GM18870 (cell line): ENCODE results near the gene CCDC30.

Experiments
- ATAC-seq: cut with Tn5 transposase; IDR thresholded peaks from one replicate; pipeline ENCODE4 v1.9.1; 2021; ENCODE audit warnings: moderate library complexity; ENCODE audit not compliant: unreplicated experiment

Gene CCDC30

DNA sequence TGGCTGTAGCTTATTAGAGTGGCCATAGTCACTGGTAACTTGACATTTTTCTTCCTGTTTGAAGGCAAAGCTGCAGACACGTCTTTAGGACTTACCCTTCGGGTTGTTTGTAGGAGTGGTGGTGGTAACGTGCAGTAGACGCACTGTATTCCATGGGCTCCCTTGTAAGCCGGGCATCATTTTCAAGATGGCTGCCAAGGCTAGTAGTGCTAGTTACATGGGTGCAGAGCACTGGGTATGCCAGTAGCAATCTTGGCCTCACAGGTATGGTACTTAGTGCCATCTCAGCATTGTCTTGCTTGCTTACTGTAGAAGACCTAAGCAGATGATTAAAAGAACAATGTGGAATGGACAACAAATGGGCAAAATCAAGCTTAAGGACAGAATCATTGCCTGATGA lies 221.1 kb downstream of the CCDC30 start:
- no peak for ATAC-seq

DNA sequence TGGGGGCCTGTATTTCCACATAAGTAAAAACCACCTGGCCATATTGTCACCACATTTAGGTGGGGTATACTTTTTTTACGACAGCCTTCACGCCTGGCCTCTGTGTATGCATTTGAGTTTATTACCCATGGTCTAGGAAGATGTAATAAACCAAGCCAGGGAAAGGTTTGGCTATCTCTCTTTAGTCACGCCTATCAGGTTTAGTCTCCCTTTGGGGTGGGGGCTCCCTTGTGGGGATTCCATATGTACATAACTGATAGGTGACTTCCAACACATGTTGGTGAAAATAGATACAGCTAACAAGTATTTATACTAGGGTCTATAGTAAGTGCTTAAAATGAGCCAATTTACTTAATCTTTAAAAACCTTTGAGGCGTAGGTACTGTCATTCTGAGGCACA lies 223.3 kb downstream of the CCDC30 start:
- ATAC-seq: no peak

DNA sequence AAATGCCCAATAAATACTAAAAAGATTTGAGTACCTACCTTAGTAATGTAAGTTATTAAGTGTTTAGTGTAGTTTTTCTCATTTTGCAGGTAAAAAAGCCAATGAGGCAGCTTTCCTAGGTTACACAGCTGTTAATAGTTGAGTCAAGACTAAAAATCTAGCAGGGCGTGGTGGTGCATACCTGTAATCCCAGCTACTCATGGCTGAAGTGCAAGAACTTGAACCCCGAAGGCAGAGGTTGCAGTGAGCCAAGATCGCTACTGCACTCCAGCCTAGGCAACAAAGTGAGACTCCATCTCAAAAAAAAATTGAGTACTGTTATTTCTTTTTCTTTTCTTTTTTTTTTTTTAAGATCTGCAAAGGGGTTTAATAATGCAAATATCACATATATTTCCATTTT lies 226.8 kb downstream of the CCDC30 start:
- ATAC-seq: no peak

DNA sequence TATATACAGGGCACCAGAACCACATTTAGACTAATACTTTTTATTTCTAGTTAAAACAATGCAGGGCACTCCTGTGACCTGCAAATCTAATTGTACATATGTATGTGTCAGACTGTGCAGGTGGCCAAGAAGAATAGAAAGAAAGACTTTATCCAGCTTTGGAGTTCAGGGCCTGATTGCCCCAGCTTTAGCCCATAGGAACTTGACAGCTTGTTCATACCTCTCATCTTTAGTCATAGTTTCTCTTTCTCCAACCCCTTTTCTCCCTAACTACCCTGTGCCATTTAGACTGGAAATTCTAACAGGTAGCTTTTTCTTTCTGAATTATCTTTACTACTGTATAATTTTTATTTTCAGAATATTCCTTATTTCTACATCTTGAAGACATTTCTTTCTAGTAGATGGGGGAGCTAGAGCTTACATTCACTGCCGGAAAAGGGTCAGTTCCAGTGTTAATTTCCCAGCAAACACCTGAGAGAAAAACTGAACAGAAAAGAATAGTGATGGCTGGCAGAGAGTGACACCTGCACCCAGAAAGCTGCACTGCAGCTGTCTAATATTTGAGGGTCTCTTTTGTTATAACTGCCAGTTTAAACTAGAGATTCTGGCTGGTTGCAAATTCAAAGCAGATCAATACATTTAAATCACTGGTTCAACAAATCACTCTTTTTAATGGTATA lies 227.5 kb downstream of the CCDC30 start:
- ATAC-seq: no peak

DNA sequence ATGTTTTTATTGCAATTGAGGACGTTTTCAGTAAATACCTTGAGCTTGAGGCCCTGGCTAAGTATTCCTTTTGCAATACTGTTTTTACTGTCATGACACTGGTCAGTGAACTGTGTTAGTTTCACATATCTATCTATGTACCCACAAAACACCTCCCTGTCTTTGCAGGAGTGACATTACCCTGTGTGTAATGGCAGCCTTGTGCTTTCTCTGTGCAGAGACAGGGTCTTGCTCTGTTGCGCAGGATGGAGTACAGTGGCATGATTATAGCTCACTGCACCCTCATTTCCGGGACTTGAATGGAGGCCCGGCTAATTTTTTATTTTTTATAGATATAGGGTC lies 228.0 kb downstream of the CCDC30 start:
- ATAC-seq: no peak

DNA sequence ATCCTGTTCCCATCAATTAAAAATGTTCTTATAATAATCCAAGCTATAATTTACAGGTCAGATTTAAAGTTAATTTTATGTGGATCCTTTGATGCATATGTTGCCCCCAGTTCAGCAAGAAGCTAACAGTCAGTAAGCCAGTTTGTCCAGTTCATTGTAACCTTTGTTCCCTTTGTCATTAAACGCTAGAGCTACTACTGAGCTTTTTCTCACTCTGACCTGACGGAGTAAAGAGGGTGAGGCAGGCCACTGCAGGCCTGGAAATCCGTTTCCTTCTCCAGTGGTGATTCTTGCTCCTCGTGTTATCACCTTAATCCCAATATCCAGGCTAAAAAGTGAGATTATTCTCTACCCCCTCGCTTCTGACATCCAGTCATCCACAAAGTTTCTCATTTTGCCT lies 229.4 kb downstream of the CCDC30 start:
- no peak for ATAC-seq

DNA sequence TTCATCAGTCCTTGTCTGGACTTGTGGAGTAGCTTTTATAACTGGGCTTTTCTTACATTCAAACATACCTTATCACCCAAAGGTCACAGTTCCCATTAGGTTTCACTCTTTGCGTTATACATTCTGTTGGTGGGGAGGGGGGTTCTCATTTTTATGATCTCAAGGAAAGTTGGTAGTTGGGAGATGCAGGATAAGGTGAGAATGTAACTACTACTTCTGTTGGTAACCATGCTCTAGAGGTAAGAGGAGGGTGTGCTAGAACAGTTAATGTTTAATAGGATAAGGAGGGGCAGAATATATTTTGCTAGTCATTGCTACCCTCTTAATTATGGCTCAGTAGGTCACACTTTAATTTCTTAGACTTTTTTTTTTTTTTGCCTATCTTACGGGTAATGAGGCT lies 229.8 kb downstream of the CCDC30 start:
- ATAC-seq: no peak

DNA sequence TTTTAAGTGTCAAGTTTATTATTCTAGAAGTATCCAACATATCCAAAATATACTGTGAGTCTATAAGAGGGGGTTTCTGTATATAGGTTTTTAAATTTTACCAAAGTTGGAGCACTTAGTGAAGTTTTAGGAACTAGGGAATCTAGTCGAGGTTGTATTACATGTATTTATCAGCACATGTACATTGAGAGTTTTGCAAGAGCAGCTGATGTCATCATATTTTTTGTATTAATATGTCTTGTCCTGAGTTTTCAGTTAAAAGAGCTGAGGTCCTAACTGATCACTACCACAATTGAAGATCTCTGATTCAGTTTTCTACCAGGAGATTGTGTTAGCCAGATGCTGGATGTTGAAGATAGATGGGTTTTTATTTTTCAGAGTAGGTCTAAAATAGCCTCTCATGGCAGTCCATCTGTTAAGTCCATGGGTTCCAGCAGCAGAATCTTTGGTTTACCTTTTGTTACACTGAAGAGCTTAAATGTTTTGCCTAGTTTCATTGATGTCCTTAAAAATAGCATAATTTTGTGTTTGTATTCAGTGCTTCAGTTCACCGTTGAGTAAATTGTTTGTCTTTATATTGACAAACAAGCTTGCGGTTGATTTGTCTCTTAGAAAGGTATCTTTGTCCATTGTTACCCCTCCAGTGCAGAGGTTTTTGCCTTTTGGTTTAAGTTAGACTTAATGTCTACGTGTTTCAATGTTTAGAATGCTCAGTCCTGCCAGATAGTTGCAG lies 235.2 kb downstream of the CCDC30 start:
- no peak for ATAC-seq

DNA sequence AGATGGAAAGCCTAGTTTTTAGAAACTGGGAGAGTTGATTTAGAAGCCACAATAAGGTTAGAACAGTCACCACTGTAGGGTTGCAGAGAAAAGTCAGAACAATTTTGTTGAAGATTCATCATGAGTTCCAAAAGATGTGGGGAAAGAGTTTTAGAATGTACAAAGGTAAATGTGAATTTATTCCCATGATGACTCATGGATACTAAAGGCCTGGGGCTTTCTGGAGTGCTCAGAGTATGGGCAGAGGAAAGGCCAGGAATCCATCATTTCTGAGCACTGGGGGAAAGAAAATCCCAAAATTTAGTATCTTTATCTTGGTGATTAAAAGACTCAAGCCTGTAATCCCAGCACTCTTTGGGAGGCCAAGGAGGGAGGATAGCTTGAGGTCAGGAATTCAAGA lies 236.9 kb downstream of the CCDC30 start:
- ATAC-seq: no peak

DNA sequence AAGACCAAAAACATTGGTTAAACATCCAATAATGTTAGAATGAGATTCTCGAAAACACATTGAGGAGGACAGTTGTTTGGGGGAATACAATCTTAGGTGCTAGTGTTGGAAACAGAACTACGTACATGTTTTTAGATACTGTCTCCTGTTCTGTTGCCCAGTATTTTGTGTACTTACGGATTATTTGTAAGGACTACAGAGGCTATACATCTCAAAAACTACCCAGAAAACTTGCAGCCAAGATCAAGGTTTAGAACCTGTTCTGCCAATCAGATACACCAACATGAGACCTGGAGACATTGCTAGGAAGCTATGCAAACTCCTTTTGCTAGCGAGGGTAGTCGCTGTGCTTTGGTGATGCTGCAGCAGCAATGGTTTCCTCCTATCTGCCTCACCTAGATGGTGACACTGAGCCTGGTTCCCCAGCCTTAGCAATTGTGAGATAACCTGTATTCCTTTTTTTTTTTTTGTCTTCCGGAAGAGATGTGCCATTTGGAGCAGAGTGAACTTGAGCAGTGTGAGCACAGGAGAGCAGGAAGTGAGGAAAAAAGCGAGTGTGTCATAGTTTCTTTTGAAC lies 240.9 kb downstream of the CCDC30 start:
- no peak for ATAC-seq
